A204.1 (cell line): ENCODE measurements around the gene NAV3.

Experiments
- FAIRE-seq: peaks from 2 replicates; lab custom pipeline; 2012; peaks lifted over from hg19 to GRCh38; lab: Jason Lieb, UNC

The NAV3 gene

DNA sequence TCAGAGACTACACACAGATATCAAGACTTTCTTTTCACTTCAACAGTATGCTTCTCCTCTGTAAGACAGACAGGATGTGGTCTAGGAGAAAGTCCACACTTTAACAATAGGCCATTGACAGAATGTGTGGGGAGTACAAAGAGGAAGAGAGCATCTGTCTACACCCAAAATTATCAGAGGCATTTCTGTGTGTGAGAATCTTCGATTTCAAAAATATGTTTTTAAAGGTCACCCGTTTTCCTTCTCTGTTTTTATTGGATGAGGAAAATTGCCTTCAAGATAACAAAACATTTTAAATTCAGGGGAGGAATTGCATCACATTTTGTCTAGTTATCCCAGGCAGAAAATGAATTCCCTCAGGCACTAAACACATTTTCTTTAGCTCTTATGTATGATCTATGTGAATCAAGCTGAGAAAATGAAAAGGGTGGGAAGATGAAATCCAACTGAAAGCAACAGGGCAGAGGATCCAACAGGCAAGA, 16.4 kb downstream of the NAV3 start:
- no peak for FAIRE-seq

DNA sequence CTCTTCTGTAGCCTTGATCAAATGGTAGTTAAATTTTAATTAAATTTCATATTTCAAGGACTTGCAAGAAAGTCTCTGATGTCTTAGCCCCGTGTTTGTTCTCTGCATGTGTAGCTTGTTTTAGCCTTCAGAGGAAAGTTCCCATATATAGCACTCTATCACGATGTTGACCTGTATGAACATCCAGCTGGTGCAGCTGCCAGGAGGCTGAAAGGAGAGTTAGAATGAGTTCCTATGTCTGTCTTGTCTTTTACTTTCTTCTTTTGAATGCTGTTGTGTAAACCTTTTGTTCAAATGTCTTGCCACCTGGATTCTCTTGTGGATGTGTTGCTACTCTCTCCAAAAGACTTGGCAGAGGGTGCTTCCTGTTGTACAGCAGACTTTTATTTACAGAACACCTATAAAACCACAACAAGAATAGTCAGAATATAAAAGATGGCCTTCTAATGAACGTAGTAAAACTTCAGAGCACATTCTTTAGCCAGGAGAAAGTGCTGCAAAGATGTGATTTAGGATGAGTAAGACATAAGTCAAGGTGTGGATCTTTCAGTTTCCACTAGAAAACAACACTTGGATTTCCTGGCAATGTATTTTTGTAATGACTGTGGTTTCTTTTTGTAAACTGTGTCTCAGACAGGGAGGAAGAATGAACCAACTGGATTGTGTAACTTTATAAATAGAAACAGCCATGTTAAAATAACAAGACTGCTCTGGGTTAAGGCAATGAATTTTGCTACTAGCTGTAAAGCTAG, 17.2 kb downstream of the NAV3 start:
- no peak for FAIRE-seq

DNA sequence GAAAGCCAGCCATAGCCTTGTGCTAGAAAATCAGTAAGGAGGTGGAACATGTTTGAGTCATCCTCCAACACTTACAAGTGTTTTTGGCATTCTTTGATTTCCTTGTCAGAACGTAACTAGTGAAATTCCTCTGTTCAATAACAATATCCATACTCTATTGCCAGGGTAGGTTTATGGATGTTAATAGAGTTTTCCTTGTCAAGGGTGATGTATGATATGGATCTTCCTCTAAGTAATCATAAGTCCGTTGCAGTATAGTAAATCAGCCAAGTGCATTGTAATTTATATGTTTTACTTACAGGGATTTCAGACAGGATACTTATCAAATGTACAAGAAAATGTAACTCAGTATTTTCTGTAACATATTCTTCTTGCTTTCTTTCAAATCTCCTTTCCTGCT, 19.4 kb downstream of the NAV3 start:
- no peak for FAIRE-seq

DNA sequence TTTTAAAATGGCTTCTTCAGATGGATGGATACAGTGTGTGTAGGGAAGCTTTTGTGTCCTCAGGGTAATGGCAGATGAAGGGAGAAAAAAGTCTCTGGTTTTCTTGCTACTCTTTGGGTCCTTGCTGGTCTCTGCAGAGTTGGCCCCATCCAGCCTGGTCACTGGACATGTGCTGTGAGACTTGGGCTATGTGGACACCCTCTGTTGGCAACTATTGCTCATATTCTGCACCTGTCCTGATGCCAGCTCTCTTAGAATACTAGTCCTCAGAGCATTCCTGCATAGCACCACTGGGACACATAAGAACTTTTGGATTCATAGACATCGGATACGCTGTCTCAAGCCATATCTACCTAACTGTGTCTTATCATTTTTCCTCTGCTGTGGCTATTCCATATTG, 20.0 kb downstream of the NAV3 start:
- no peak for FAIRE-seq

DNA sequence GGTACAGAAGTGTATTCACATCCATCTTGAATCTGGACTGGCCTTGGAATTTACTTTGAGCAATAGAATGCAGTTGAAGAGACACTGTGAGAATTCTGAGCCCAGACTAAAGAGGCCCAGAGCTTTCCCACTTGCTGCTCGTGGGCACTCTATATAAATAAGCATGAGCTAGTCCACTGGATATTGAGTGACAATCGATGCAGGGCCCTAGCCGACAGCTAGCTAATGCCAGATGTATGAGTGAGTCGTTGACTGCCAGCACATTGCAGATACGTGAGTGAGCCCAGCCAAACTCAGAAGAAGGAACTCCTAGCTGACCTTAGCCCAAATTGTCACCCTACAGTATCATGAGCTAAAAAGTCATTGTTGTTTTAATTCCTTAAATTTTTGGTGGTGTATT, 24.9 kb downstream of the NAV3 start:
- FAIRE-seq: no peak

DNA sequence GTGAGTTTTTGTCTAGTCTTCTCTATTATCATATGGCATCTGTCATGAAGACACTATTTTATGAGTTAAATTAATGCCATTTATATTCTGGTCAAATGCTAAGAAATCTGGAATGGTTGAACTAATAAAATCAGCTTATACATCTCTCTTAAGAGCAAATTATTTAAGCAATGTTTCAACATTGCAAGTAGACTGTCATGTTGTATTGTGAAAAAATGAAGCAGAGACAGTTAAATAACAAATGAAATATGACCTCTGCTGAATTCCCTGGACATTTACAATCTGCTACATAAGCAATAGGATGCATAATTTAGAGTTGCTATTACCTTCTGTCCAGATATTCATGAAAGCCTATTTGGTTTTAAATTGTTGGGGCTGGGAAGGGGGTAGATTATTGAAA, 30.6 kb downstream of the NAV3 start:
- FAIRE-seq: no peak

DNA sequence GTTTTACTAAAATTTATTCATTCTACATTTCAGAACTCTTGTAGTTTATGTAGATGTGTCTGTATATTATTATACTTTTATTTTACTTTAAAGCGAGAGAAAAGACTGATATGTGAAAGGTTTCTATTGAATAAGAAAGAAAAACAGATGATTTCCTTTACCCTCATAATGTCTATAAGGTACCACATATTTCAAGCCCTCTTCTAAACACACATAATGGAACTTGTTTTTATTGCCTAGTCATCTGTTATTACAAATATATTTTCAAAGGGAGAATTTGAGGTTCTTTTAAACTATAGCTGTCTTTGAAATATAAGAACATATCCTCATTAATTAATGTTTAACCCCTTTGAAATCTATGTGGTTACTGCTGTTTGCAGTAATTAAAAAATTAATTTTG, 34.5 kb downstream of the NAV3 start:
- FAIRE-seq: no peak

DNA sequence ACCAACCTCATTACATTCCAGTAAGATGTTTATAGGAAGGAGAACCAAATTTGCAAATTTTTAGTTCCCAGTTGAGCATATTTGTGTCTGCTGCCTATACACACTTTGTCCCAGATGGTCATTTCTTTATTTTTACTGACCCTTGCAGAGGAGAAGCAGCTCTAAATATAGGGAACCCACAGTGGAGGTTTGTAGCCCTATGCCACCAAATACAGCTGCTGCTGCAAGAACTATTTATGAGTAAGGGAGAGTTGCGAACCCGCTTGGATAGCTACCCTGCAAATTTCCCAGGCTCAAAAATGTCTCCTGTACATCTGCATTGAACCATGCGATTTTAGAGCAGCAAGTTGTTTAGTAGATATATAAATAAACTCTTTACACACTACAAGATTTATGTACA, 48.2 kb downstream of the NAV3 start:
- FAIRE-seq: no peak

DNA sequence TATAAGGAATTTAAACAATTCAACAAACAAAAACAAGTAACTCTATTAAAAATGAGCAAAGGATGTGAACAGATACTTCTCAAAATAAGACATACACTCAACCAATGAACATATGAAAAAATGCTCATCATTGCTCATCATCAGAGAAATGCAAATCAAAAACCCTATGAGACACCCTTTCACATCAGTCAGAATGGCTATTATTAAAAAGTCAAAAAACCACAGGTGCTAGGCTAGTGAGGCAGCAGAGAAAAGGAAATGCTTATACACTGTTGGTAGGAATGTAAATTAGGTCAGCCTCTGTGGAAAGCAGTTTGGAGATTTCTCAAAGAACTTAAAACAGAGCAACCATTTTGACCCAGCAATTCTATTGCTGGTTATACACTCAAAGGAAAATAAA, 52.0 kb downstream of the NAV3 start:
- FAIRE-seq: no peak

DNA sequence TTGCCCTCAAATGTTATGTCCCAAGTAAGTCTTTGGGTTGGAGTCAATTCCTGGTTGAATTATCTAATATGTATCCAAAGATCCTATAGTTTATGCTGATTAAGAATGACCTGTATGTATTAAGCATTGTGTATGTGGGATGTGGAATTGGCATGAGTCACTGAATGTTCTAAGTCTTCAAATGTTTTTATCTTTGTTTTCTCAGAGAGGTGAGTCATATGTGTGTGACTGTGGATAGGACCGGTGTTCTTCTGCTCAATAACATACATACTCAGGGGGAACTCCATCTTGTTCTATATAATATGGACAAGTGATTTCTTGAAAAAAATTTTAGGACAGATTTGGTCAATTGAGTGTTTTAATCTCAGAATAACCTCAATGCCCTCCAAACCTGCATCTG, 57.9 kb downstream of the NAV3 start:
- FAIRE-seq: no peak

DNA sequence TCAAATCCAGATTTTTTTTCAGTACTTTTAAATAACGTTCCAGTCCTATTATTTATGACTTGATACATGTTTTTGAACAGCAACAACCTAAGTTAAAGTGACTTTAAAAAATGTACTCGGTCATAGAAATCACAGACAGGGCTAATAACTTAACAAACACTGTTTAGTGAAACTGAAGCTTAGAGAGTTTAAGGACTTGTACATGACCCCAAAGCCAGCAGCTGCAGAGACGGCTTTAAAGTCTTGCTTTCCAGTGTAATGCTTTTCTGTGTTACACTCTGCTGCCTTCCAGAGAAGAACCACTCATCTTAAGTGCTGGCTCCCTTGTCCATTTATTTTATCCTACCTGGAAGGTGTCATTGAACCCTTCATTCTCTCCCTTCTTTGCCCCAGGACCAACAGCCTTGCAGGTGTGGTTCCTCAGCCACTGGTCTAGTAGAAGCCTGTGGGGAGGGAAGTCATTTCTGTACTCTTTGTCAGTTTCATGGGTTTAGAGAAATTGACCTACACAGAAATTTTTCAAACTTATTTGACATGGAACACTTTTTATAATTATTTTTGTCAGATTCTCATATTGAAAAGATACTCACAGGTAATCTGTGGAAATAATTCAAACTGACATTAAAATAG, 60.9 kb downstream of the NAV3 start:
- FAIRE-seq: no peak

DNA sequence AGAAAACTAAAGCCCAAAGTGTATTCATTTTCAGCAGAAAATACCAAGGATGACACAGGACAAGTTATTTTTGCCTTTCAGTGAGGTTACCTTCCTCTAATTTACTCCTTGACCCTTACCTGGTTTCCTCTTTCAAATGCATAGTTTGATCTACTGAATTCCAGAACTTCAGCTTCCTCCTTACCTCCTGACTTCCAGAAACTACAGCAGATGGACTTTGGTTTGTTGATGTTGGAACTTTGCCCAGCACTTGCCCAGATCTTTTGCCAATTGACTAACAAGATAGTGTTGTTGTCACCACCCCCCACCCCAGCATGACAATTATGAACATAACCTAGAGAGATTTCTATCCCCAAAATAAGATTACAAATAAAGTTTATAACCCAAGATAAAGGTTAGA, 63.2 kb downstream of the NAV3 start:
- no peak for FAIRE-seq

DNA sequence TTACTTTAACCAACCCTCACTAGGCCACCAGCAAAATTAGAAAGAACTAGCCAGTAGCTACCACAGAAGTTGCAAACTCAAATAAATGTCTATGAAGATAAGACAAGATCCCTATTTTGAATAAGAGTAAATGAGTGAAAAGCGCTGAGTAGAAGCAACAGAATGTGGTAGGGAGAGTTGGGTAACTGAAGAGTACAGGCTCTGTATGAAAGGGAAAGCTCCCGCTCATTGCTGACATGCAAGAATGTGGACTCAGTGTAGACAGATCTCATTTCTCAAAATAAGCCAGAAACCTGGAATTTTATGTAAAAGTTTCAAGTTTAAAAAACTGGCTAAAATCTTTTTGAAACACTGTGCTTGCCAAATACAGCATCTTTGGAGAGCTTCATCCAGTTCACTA, 63.9 kb downstream of the NAV3 start:
- FAIRE-seq: no peak

DNA sequence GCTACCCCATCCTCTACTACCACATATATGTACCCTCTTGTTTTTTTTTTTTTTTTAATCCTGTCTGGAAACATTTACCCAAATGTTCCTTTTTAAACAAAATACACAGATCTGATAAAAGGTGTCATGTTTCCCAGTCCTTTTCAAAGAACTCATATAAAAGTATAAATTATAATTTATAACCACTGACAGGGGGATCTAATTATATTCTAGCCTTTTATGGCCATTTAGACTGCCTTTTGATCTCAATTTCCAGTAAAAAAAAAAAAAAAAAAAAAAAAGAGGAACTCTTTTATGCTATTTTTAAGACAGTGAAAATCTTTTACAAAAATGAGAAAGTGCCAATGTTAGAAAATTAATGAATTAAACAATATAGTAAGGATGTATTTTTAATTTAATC, 65.0 kb downstream of the NAV3 start:
- no peak for FAIRE-seq

DNA sequence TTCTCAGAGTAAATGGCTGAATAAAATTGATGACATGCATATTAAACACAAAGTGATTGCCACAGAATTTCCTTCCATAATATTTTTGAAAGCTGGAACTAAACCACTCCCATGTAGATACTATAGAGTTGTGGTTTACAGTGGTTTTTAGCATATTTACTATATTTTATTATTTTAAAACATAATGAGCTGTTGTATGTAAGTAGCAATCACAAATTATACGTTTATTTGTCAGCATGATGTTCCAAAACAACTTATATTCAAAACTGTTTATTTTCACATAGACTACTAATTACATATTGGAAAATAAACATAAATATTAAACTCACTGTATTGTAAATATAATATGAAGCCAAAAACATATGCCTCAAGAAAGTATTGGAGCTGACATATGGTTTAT, 77.2 kb downstream of the NAV3 start:
- no peak for FAIRE-seq

DNA sequence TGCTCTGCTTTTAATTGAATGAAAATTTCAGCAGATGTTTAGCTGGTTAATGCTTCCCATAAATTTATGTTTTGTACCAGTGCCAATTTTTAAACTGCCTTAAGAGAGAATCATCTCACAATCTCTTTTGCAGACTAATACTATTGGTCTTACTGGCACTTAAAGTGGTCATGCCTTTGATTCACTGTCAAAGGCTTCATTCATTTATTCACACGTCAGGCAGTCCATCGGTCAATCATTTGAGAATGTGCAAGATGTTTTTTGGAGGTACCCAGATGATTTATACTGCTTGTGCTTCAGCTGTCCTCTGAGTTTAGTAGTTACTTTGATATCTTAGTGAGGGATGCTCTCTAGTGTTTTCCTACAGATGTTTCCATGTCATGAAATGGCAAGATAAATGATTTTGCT, 83.4 kb downstream of the NAV3 start:
- no peak for FAIRE-seq

DNA sequence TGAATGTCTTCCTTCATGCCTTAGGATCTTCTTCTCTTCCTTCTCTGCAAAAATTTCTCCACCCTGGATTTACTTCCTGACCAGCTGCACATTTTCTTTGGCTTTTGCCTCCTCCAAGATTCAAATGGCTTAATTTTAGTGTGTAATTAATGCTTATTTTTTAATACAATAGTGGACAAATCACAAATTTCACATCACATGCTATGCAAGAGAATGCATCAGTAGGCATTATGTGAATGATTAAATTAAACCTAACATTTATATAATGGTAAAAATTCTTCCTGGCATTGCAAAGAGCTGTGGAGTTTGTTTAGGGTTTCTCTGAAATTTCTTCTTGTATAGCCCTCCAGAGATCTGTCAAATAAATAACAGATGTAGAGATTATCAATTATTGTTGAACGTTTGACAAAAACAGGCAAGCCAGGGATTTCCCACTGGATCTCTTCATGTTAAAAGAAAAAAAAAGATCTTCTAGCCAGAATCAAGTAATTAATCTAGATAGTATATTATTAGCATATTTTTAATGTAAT, 84.4 kb downstream of the NAV3 start:
- no peak for FAIRE-seq

DNA sequence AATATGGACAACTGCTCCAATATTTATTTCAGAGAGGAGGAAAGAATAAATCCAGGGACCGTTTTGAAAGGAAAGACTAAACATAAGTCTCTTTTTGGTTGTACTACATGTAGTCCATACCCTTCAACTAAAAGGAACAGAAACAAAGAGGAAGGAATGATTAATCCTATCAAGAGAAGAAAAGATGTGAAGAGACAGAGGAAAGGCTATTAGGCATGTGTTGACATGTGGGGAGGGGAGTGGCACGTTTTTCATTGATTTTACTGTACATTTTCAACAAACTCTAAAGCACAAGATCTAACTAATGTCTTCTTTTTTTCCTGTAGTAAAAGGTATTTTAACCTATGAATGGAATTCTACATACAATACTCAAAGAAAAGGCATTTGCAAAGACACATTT, 85.6 kb downstream of the NAV3 start:
- FAIRE-seq: no peak

DNA sequence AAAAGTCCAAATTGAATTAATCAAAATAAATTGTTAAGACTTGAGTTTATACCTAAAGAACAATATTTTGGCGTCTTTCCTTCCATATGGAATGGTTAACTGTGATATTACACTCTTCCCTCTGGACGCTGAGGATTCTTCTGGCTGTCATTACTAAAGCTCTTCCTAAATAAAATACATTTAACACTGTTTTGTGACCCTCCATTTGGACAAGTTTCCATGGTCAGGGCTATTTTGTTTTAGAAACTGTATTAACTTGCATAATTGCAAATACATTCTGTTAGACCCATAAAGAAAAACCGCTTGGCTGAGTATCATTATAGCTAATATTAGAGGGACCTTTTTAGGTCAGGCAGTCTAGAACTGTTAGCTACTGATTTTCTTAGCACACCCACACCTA, 87.4 kb downstream of the NAV3 start:
- no peak for FAIRE-seq

DNA sequence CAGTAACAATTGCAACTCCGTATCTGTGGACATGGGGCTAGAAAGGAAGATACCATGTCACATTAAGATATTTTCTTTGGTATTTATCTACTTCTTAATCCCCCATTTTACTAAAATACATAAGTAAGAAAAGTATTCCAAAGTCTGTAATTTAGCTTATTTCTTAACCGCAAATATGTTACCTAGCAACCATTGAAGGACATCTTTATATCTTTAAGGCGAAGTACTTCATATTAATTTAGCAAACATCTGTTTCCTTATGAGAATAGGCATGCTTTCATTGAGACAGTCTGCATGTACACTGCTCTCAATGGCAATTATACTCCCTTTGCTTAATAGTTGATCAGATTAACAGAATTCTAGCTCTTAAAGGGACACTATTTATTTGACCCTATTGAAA, 88.8 kb downstream of the NAV3 start:
- FAIRE-seq: no peak

DNA sequence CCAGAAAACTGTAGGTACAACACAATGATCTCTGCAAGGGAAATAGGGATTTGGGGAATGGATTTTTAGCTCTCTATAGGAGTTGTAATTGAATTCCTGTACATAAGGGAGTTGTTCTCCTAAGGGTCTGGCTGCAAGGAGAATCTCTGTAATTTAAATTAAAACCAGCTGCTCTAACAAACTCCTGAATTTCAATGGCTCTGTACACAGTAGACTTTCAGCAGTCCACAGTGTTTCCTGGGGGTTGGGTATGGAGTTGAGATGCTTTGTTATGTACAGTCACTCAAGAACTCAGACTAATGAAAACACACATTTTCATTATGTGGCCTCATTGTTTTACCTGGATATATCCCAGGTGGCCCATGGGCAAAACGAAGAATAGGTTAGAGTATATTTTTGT, 93.2 kb downstream of the NAV3 start:
- FAIRE-seq: no peak

DNA sequence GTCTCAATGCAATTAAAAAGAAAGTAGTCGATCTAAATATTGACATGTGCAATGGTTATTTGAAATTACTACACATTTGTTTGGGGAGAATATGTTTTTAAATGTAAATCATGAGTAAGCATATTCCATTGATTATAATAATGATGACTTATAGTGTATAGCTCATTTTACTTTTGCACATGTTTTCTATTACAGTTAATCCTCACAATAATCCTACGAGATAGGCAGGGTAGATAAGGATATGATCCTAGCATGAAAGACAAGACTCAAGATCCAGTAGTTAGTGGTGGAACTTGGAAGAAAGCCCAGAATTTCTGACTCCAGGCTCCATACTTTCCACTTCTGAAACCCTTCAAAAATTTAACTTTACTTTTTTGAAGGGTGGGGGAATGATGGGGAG, 94.0 kb downstream of the NAV3 start:
- no peak for FAIRE-seq

DNA sequence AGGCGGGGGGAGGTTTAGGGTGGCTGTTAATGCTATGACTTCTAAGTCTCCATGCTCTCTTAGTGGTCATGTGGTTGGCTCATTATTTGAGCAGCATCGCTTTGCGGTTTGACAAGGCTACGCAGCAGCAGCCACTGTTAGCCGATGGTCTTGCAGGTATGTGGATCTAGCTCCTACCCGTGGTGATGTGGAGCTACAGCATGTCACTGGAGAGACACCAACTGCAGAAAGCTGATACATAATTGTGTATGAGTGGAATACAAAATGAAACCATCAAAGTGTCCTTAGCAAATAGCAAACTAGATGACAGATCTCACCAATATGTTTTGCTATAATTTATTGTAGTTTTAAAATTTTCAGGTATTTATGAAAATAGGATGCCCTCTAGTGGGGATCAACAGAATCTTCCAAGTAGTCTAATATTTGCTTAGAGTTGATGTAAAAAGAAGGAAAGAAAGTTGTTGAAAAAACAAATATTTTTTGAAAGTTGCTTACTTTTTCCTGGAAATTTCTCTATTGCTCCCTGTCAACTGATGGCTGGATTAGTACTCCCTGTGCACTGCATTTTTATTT, 94.9 kb downstream of the NAV3 start:
- peak; percentile 41 for FAIRE-seq

DNA sequence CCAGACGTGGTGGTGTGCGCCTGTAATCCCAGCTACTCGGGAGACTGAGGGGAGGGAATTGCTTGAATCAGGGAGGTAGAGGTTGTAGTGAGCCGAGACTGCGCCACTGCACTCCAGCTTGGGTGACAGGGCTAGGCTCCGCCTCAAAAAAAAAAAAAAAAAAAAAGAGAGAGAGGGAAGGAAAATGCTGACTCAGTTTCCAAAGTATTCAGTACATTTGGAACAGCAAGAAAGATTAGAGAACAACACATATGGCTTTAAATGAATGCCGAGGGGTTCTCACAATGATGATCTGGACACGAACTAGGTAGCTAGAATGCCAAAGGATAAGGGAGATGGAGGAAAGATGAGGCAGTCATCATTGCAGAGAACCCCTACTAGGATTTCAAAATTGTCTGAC, 97.4 kb downstream of the NAV3 start:
- no peak for FAIRE-seq
